GM13977 (cell line): ENCODE results near the gene SLC30A1.

Experiments used
- DNase-seq: peaks from one replicate; pipeline ENCODE4 v3.0.0; 2012; ENCODE audit warnings: low spot score
- in situ Hi-C: fragments of 300-500 bp; cut with MboI; formaldehyde crosslinking; loops from one replicate; pipeline ENCODE4 v1.12.0; 2022; ENCODE audit warnings: low sequenced_read_pairs, low pct_unique_long_range_greater_than_20kb, mixed read lengths, inconsistent platforms; ENCODE audit not compliant: unreplicated experiment
- TF ChIP-seq, protein P1 (sequence below): IDR thresholded peaks from 2 replicates; pipeline ENCODE4 v1.5.1; 2012; ENCODE audit warnings: mild to moderate bottlenecking, control low read depth; ENCODE audit not compliant: insufficient read depth; ENCODE audit errors: extremely low read depth, missing control alignments

The SLC30A1 gene

DNA sequence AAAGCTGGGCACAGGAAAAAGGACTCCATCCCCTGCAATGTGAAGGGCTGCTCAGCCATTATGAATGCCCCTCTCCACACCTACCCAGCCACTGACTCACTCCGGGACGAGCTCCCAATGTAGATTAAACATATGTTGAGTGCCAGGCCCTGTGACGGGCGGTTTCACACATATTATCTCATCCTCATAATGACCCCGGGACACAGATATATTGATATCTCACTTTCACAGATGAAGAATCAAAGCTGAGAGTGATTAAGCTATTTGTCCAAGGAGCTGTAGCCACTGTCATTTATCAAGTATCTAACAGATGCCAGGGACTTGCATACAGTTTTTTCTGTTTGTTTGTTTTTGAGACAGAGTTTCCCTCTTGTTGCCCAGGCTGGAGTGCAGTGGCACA is 35.0 kb upstream of the SLC30A1 start:
- no peak for DNase-seq
- TF ChIP-seq, protein P1, sequence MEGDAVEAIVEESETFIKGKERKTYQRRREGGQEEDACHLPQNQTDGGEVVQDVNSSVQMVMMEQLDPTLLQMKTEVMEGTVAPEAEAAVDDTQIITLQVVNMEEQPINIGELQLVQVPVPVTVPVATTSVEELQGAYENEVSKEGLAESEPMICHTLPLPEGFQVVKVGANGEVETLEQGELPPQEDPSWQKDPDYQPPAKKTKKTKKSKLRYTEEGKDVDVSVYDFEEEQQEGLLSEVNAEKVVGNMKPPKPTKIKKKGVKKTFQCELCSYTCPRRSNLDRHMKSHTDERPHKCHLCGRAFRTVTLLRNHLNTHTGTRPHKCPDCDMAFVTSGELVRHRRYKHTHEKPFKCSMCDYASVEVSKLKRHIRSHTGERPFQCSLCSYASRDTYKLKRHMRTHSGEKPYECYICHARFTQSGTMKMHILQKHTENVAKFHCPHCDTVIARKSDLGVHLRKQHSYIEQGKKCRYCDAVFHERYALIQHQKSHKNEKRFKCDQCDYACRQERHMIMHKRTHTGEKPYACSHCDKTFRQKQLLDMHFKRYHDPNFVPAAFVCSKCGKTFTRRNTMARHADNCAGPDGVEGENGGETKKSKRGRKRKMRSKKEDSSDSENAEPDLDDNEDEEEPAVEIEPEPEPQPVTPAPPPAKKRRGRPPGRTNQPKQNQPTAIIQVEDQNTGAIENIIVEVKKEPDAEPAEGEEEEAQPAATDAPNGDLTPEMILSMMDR = no peak
- in situ Hi-C loops = no loop called here

DNA sequence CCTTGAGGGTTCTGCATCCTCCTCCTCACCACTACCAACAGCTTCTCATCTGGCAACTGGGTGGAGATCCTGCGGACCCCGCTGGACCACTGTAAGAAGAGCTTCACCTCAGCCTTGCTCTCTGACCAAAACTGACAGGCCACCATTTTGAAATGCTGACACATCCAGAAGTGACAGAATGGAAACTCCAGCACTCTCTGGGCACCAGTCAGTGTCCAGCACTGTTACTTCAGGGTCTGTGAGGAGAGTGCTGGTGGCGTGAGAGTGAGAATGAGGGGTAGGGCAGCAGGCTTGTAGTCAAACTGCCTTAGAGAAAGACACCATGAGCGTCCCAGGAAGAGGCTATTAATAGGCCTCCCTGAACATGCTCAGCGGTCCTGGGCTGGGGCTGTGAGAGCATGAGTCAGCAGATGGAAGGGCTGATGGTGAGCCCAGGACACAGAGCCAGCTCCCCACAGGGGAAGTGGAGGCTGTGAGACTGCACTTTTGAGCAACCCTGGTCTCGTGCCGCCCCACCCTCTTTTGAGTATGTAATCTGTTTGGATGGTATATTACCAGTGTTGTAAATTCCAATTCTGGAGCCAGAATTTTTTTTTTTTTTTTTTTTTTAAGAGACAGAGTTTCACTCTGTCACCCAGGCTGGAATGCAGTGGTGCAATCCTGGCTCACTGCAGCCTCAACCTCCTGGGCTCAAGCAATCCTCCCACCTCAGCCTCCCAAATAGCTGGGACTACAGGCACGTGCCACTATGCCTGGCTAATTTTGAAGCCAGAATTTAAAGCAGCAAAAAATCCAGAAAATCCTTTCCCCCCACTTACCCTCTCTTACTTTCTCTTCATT is 34.4 kb upstream of the SLC30A1 start:
- in situ Hi-C loops = no loop called here
- TF ChIP-seq, protein P1 = no peak
- no peak for DNase-seq

DNA sequence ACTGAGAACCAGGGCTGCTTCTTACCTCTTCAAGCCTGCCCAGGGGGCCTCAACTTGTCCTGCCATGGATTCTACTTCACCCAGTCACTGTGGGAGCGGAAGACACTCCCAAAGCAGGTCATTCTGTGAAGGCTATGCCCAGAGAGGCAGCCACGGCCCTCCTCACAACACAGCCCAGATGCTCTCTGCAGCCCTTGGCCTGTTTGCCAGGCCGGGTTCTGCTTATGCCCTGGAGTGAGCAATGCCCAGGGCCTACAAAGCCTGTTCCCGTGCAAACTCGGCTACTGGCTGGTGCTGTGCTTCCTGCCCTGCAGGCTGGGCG is 33.8 kb upstream of the SLC30A1 start:
- TF ChIP-seq, protein P1 = no peak
- in situ Hi-C loops = no loop called here
- no peak for DNase-seq

DNA sequence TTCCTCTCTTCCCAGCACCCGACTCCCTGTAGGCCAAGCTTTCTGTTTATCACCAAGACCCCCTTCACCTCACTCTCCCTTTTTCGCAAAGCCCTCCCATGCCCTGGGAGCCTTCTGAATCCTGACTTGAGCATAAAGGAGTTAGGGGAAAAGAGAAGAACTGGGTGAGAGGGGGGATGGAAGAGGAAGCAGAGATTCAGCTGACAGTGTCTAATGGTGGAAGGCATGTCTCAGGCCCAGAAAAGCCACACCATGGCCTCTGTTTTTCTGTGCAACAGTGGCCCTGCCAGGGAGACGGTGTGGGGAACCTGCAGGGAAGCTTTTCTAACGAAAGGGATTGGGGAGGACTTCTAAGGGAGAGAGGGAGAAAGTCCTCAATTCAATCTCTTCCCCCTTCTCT is 32.9 kb upstream of the SLC30A1 start:
- in situ Hi-C loops = no loop called here
- DNase-seq = no peak
- TF ChIP-seq, protein P1 = no peak

DNA sequence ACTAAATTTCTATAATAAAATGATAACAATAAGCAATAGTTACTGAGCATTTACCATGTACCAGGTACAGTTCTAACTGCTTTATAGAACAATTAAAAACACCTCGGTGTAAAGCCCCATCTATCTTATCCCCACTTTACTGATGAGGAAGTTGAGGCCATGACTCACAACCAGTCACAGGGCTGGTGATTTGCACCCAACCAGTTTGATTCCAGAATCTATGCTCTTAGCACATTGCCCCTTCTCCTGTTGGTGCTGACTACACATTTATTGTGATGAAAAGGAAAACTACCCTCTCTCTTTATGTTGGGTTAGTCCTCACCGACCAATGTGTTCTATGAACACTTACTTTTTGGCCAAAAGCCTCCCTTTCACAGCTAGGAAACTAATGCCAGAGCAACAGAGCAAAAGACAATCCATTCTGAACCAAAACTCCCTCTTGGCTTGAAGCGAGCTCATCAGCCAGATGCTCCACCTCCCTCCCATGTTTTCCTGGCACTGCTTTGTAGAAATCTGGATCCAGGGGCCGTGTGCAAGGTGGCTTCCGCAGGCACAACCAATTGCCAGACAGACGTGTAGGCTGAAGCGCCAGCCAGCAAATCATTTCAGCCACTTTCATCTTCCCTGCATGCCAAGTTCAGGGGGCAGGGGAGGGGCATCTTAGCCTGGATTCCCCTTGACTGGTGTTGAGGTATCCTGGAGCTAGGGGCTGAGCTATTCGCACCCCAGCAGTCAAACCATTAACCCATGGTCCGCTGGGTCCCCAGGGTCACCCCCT is 32.0 kb upstream of the SLC30A1 start:
- DNase-seq = no peak
- TF ChIP-seq, protein P1 = no peak
- in situ Hi-C loops = no loop called here

DNA sequence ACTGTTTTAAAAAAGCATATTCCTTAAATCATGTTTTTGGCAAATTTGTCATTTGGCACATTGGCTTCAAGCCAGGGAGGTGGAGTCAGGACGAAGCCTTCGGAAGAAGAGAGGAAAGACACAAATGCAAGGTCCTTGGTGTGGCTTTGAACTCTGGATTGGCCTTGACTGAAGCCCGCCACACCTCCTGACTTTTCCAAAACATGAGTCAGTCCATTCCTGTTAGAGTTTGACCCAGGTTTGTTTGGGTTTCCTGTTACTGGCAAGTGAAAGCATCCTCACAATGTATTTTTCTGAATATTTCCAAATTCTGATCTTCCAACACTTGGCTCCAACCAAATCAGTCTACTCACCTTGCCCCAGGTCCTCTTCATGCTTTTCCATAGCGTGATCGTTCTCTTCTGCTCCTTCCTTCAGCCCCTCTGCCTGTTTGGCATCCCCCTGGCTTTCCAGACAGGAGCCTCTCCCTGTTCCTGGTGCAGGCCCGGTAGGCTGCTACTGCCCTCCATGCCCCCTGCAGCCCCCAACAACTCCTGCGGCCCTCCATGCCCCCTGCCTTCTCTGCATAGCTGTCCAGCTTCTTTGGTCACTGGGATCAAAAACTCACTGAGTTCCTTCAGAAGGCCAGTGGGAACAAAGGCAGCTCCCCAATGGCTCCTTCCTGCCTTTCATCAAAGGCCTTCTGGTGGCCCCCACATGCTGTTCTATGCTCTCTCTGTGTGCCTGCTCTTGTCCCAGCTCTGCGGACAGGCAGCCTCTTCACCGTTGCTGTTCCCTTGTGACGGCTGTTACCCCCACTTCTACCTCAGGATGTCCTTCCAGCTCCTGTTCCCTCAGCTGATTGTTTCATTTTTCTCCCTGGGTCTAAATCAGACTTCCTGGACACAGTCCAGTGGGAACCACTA is 30.4 kb upstream of the SLC30A1 start:
- in situ Hi-C loops = no loop called here
- no peak for DNase-seq
- TF ChIP-seq, protein P1 = no peak
